HepG2 (cell line): ENCODE data around the gene NT5DC1. TPM values are rescaled to one million over a fixed set of nuclear protein-coding genes. Genes with fewer than 3 reads are reported as not detected.

Source experiments
- ADNP ChIP-seq: sonication (generic); formaldehyde crosslinking; IDR thresholded peaks from 2 replicates; pipeline ENCODE4 v1.4.0; 2020; ENCODE audit warnings: missing genetic modification reagents
- BHLHE40 ChIP-seq: IDR thresholded peaks from 2 replicates; pipeline ENCODE4 v1.6.1; 2011; ENCODE audit warnings: low read length, improper control_type of control experiment
- CCDC6 ChIP-seq: sonication (generic); formaldehyde crosslinking; IDR thresholded peaks from 2 replicates; pipeline ENCODE4 v1.8.1; 2022; ENCODE audit warnings: mild to moderate bottlenecking, missing genetic modification reagents, moderate library complexity
- CHCHD3 ChIP-seq: sonication (generic); formaldehyde crosslinking; IDR thresholded peaks from 2 replicates; pipeline ENCODE4 v1.8.0; 2022; ENCODE audit warnings: mild to moderate bottlenecking, missing genetic modification reagents, moderate library complexity
- DNMT3B ChIP-seq: conservative IDR thresholded peaks from 2 replicates; pipeline ENCODE4 v1.6.1; 2016; ENCODE audit warnings: missing biosample characterization, control low read depth
- FOSL2 ChIP-seq: sonication (generic); formaldehyde crosslinking; IDR thresholded peaks from 2 replicates; pipeline ENCODE4 v1.4.0; 2020; ENCODE audit warnings: missing genetic modification reagents
- FOXC1 ChIP-seq: sonication (generic); formaldehyde crosslinking; IDR thresholded peaks from 2 replicates; pipeline ENCODE4 v1.8.0; 2022; ENCODE audit warnings: mild to moderate bottlenecking, missing genetic modification reagents, borderline replicate concordance
- KAT7 ChIP-seq: IDR thresholded peaks from 2 replicates; pipeline ENCODE4 v1.6.1; 2018; ENCODE audit warnings: borderline replicate concordance, missing compliant biosample characterization
- MAF1 ChIP-seq: sonication (generic); formaldehyde crosslinking; IDR thresholded peaks from 2 replicates; pipeline ENCODE4 v1.5.0; 2020; ENCODE audit warnings: missing genetic modification reagents, borderline replicate concordance
- MED1 ChIP-seq: sonication (generic); formaldehyde crosslinking; IDR thresholded peaks from 2 replicates; pipeline ENCODE4 v1.4.0; 2020; ENCODE audit warnings: missing genetic modification reagents
- SCMH1 ChIP-seq: sonication (generic); formaldehyde crosslinking; IDR thresholded peaks from 2 replicates; pipeline ENCODE4 v1.9.0; 2021; ENCODE audit warnings: missing genetic modification reagents, mild to moderate bottlenecking, borderline replicate concordance
- SMAD3 ChIP-seq: sonication (generic); formaldehyde crosslinking; IDR thresholded peaks from 2 replicates; pipeline ENCODE4 v1.4.0; 2020; ENCODE audit warnings: missing genetic modification reagents
- SMARCC2 ChIP-seq: fragments of 450-650 bp; IDR thresholded peaks from 2 replicates; pipeline ENCODE4 v1.6.1; 2017; ENCODE audit warnings: antibody characterized with exemption, mild to moderate bottlenecking
- SMYD3 ChIP-seq: sonication (generic); formaldehyde crosslinking; IDR thresholded peaks from 2 replicates; pipeline ENCODE4 v1.8.1; 2023; ENCODE audit warnings: mild to moderate bottlenecking, missing genetic modification reagents
- STAG1 ChIP-seq: sonication (generic); formaldehyde crosslinking; IDR thresholded peaks from 2 replicates; pipeline ENCODE4 v1.4.0; 2020; ENCODE audit warnings: missing genetic modification reagents
- ZFYVE20 ChIP-seq: sonication (generic); formaldehyde crosslinking; IDR thresholded peaks from 2 replicates; pipeline ENCODE4 v1.8.0; 2023; ENCODE audit warnings: low read depth, mild to moderate bottlenecking, moderate library complexity, missing genetic modification reagents, borderline replicate concordance
- ZNF205 ChIP-seq: IDR thresholded peaks from 2 replicates; pipeline ENCODE4 v1.6.1; 2018; ENCODE audit warnings: missing biosample characterization, missing genetic modification reagents
- ZNF256 ChIP-seq: sonication (generic); formaldehyde crosslinking; conservative IDR thresholded peaks from 2 replicates; pipeline ENCODE4 v1.4.0; 2020; ENCODE audit warnings: missing genetic modification reagents
- ZNF326 ChIP-seq: sonication (generic); formaldehyde crosslinking; IDR thresholded peaks from 2 replicates; pipeline ENCODE4 v1.4.0; 2020; ENCODE audit warnings: missing genetic modification reagents, borderline replicate concordance
- ZNF615 ChIP-seq: sonication (generic); formaldehyde crosslinking; IDR thresholded peaks from 2 replicates; pipeline ENCODE4 v1.5.0; 2020; ENCODE audit warnings: mild to moderate bottlenecking, missing genetic modification reagents, borderline replicate concordance
- ZNF75D ChIP-seq: sonication (generic); formaldehyde crosslinking; IDR thresholded peaks from 2 replicates; pipeline ENCODE4 v1.8.1; 2023; ENCODE audit warnings: missing genetic modification reagents, mild to moderate bottlenecking, borderline replicate concordance
- ZNF766 ChIP-seq: sonication (generic); formaldehyde crosslinking; IDR thresholded peaks from 2 replicates; pipeline ENCODE4 v1.5.0; 2020; ENCODE audit warnings: missing genetic modification reagents, borderline replicate concordance
- ZSCAN25 ChIP-seq: sonication (generic); formaldehyde crosslinking; IDR thresholded peaks from 2 replicates; pipeline ENCODE4 v1.8.0; 2022; ENCODE audit warnings: mild to moderate bottlenecking, missing genetic modification reagents
- ZSCAN30 ChIP-seq: sonication (generic); formaldehyde crosslinking; IDR thresholded peaks from 2 replicates; pipeline ENCODE4 v1.5.0; 2020; ENCODE audit warnings: mild to moderate bottlenecking, missing genetic modification reagents
- polyA plus RNA-seq, 8 experiments: library from polyadenylated mRNA; depleted of rRNA in 3 of 8; stranded (reverse) in 7 of 8; unstranded in 1 of 8; fragments of >200 nt; fragmentation: Illumina TruSeq in 4 of 8; extraction: Trizol in 4 of 8; gene quantifications; 2 replicates each; pipeline versions ENCODE4 v1.2.1 to v1.2.3, GENCODE V29; 2011 to 2016; ENCODE audit warnings: low read depth in 4 of 8, missing spikeins in 1 of 8, mixed read lengths in 1 of 8; ENCODE audit not compliant: insufficient read depth in 1 of 8
- total RNA-seq, 5 experiments: library from RNA; depleted of rRNA; stranded (reverse); fragments of >200 nt; fragmentation: Illumina TruSeq; extraction: Trizol; gene quantifications; 2 replicates each; pipeline ENCODE4 v1.2.3, GENCODE V29; 2016; ENCODE audit warnings: low read depth in 1 of 5
- TF ChIP-seq, protein P1 (sequence below), 2 experiments: sonication (generic) in 1 of 2; formaldehyde crosslinking in 1 of 2; IDR thresholded peaks; 2 replicates each; pipeline versions ENCODE4 v1.5.1 to v1.6.1; 2011 to 2020; ENCODE audit warnings: borderline replicate concordance in 1 of 2, low read depth in 1 of 2, low read length in 1 of 2, mild to moderate bottlenecking in 1 of 2, missing genetic modification reagents in 1 of 2, moderate library complexity in 1 of 2
- TF ChIP-seq, protein P2 (sequence below): fragments of 450-650 bp; IDR thresholded peaks from 2 replicates; pipeline ENCODE4 v1.6.1; 2017; ENCODE audit warnings: mild to moderate bottlenecking

The NT5DC1 gene
- total and polyA plus RNA-seq, 2 of the 13 experiments (the other 11 are each of a cell fraction or from before 2014, with no cell fraction given) = 27.0 to 56.1 TPM

DNA sequence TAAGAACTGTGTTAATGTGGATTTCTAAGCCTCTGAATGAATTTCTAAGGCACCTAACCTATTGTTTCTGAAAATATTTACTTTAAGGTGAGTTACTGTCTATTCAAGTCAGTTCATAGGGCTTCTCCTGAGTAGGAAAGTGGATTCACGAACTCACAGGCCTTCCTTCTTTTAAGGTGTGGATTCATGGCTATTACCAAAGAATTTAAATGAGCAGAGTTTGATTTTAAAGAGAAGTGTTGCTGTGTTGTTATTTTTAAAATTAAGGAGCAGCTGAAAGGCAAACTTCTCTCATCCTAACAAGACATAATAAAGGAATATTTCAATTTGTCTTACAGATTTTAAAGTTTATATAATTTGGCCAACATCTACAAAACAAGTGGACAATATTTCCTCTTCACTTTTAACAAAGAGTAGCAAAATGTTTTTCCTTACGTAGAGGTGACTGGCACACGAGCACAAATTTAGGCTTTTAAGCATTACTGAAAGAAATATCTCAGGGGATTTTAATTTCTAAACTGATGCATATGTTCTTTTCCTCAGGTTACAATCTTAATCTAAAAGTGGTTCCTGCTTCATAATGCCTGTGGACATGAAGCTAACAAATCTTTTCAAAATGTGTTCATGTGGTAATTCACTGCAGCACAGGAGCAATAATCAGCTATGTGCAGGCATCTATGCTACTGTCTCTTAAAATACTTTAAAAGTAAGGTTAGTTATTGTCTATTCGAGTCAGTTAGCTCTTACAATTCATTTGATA, 153.8 kb downstream of the NT5DC1 start (continued):
- TF ChIP-seq, protein P1, sequence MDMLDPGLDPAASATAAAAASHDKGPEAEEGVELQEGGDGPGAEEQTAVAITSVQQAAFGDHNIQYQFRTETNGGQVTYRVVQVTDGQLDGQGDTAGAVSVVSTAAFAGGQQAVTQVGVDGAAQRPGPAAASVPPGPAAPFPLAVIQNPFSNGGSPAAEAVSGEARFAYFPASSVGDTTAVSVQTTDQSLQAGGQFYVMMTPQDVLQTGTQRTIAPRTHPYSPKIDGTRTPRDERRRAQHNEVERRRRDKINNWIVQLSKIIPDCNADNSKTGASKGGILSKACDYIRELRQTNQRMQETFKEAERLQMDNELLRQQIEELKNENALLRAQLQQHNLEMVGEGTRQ (IDR thresholded peaks at IDR 0.05; ENCODE audit: low read depth, low read length) = no peak
- TF ChIP-seq, protein P1 (CRISPR knock-in tag; IDR thresholded peaks at IDR 0.05; ENCODE audit: borderline replicate concordance) = no peak
- TF ChIP-seq ZFYVE20 (CRISPR knock-in tag) (no peak), SMYD3 (no peak), MED1 (CRISPR knock-in tag) (0 out of 2 replicates have a peak, but pooled peaks have one; percentile 17), FOSL2 (CRISPR knock-in tag) (no peak), STAG1 (CRISPR knock-in tag) (no peak), KAT7 (CRISPR knock-in tag) (no peak), MAF1 (no peak), SMAD3 (CRISPR knock-in tag) (no peak), BHLHE40 (no peak), SCMH1 (CRISPR knock-in tag) (no peak), ZNF205 (no peak), ZSCAN25 (no peak), ZNF615 (no peak), ZNF256 (CRISPR knock-in tag) (no peak), ZSCAN30 (CRISPR knock-in tag) (no peak), ZNF75D (CRISPR knock-in tag) (no peak), DNMT3B (no peak), CHCHD3 (no peak), FOXC1 (CRISPR knock-in tag) (no peak), SMARCC2 (no peak), ZNF766 (CRISPR knock-in tag) (no peak), ADNP (no peak), CCDC6 (CRISPR knock-in tag) (0 out of 2 replicates have a peak, but pooled peaks have one; percentile 5), ZNF326 (no peak)
- TF ChIP-seq, protein P2, sequence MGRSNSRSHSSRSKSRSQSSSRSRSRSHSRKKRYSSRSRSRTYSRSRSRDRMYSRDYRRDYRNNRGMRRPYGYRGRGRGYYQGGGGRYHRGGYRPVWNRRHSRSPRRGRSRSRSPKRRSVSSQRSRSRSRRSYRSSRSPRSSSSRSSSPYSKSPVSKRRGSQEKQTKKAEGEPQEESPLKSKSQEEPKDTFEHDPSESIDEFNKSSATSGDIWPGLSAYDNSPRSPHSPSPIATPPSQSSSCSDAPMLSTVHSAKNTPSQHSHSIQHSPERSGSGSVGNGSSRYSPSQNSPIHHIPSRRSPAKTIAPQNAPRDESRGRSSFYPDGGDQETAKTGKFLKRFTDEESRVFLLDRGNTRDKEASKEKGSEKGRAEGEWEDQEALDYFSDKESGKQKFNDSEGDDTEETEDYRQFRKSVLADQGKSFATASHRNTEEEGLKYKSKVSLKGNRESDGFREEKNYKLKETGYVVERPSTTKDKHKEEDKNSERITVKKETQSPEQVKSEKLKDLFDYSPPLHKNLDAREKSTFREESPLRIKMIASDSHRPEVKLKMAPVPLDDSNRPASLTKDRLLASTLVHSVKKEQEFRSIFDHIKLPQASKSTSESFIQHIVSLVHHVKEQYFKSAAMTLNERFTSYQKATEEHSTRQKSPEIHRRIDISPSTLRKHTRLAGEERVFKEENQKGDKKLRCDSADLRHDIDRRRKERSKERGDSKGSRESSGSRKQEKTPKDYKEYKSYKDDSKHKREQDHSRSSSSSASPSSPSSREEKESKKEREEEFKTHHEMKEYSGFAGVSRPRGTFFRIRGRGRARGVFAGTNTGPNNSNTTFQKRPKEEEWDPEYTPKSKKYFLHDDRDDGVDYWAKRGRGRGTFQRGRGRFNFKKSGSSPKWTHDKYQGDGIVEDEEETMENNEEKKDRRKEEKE = no peak
